WTC11 (cell line): ENCODE results near the gene GSG1L2. TPM values are rescaled to one million over a fixed set of nuclear protein-coding genes. Genes with fewer than 3 reads are reported as not detected.

ENCODE experiments used
- ATAC-seq: fragments of 200-7000 bp; cut with Tn5 transposase; 2 replicates; pipeline ENCODE4 v1.10.0; 2021; ENCODE audit warnings: mild to moderate bottlenecking, moderate library complexity
- CTCF ChIA-PET: fragments of 300-600 bp; sonication (Branson Sonifier 250); formaldehyde crosslinking; loops from one replicate; lab custom pipeline; 2021; ENCODE audit warnings: antibody characterized with exemption; lab: Charles Lee
- POLR2A ChIA-PET: fragments of 350-600 bp; sonication (Branson Sonifier 250); formaldehyde crosslinking; loops from one replicate; lab custom pipeline; 2021; ENCODE audit warnings: antibody characterized with exemption; lab: Charles Lee
- DNase-seq: peaks from one replicate; pipeline ENCODE4 v3.0.0; 2021; ENCODE audit warnings: low spot score
- H3K27ac Mint-ChIP-seq: 2 replicates; pipeline ENCODE4 v1.8.0; 2021; ENCODE audit warnings: mixed read lengths
- H3K27me3 Mint-ChIP-seq: 2 replicates; pipeline ENCODE4 v1.8.0; 2021; ENCODE audit warnings: low read depth, mild to moderate bottlenecking, moderate library complexity, mixed read lengths
- H3K36me3 Mint-ChIP-seq: 2 replicates; pipeline ENCODE4 v1.8.0; 2021; ENCODE audit warnings: mixed read lengths
- H3K4me1 Mint-ChIP-seq: 2 replicates; pipeline ENCODE4 v1.8.0; 2022; ENCODE audit warnings: mixed read lengths
- H3K4me3 Mint-ChIP-seq: 2 replicates; pipeline ENCODE4 v1.8.0; 2021; ENCODE audit warnings: mild to moderate bottlenecking, moderate library complexity, mixed read lengths
- H3K9me3 Mint-ChIP-seq: 2 replicates; pipeline ENCODE4 v1.8.0; 2021; ENCODE audit warnings: mixed read lengths
- ATF3 ChIP-seq: sonication (generic); formaldehyde crosslinking; conservative IDR thresholded peaks from 2 replicates; pipeline ENCODE4 v1.8.1; 2022; ENCODE audit warnings: mild to moderate bottlenecking, missing genetic modification reagents
- ATF6 ChIP-seq: sonication (generic); formaldehyde crosslinking; IDR thresholded peaks from 2 replicates; pipeline ENCODE4 v1.8.1; 2023; ENCODE audit warnings: mild to moderate bottlenecking, missing genetic modification reagents
- CBFB ChIP-seq: sonication (generic); formaldehyde crosslinking; IDR thresholded peaks from 2 replicates; pipeline ENCODE4 v1.8.1; 2022; ENCODE audit warnings: mild to moderate bottlenecking, low read depth, missing genetic modification reagents
- CREB1 ChIP-seq: sonication (generic); formaldehyde crosslinking; IDR thresholded peaks from 2 replicates; pipeline ENCODE4 v1.8.0; 2023; ENCODE audit warnings: mild to moderate bottlenecking, missing genetic modification reagents
- ERG ChIP-seq: fragments of 250-450 bp; sonication (Bioruptor Pico); IDR thresholded peaks from 2 replicates; pipeline ENCODE4 v1.8.0; 2021; ENCODE audit warnings: mild to moderate bottlenecking
- ETV6 ChIP-seq: sonication (generic); formaldehyde crosslinking; IDR thresholded peaks from 2 replicates; pipeline ENCODE4 v1.8.1; 2022; ENCODE audit warnings: mild to moderate bottlenecking, missing genetic modification reagents
- FOXJ3 ChIP-seq: sonication (generic); formaldehyde crosslinking; IDR thresholded peaks from 2 replicates; pipeline ENCODE4 v1.9.0; 2021; ENCODE audit warnings: missing genetic modification reagents, mild to moderate bottlenecking, borderline replicate concordance
- HMGA2 ChIP-seq: fragments of 250-450 bp; sonication (Bioruptor Pico); IDR thresholded peaks from 2 replicates; pipeline ENCODE4 v1.4.0; 2021; ENCODE audit warnings: mild to moderate bottlenecking, moderate library complexity
- MLX ChIP-seq: sonication (generic); formaldehyde crosslinking; IDR thresholded peaks from 2 replicates; pipeline ENCODE4 v1.8.1; 2023; ENCODE audit warnings: mild to moderate bottlenecking, missing genetic modification reagents, moderate library complexity
- NFE2L1 ChIP-seq: sonication (generic); formaldehyde crosslinking; IDR thresholded peaks from 2 replicates; pipeline ENCODE4 v1.8.1; 2023; ENCODE audit warnings: missing genetic modification reagents
- SMAD4 ChIP-seq: sonication (generic); formaldehyde crosslinking; IDR thresholded peaks from 2 replicates; pipeline ENCODE4 v1.8.0; 2022; ENCODE audit warnings: mild to moderate bottlenecking, missing genetic modification reagents
- SOX15 ChIP-seq: fragments of 250-450 bp; sonication (Bioruptor Pico); IDR thresholded peaks from 2 replicates; pipeline ENCODE4 v1.9.0; 2021; ENCODE audit warnings: mild to moderate bottlenecking
- SP1 ChIP-seq: sonication (generic); formaldehyde crosslinking; conservative IDR thresholded peaks from 2 replicates; pipeline ENCODE4 v1.8.1; 2022; ENCODE audit warnings: missing genetic modification reagents
- STAT6 ChIP-seq: sonication (generic); formaldehyde crosslinking; conservative IDR thresholded peaks from 2 replicates; pipeline ENCODE4 v1.8.1; 2023; ENCODE audit warnings: mild to moderate bottlenecking, low read depth, missing genetic modification reagents, moderate library complexity
- USF2 ChIP-seq: sonication (generic); formaldehyde crosslinking; IDR thresholded peaks from 2 replicates; pipeline ENCODE4 v1.8.1; 2023; ENCODE audit warnings: mild to moderate bottlenecking, missing genetic modification reagents, moderate library complexity
- ZMAT4 ChIP-seq: fragments of 250-450 bp; sonication (Bioruptor Pico); IDR thresholded peaks from 2 replicates; pipeline ENCODE4 v1.9.0; 2021; ENCODE audit warnings: mild to moderate bottlenecking
- ZNF396 ChIP-seq: fragments of 250-450 bp; sonication (Bioruptor Pico); IDR thresholded peaks from 2 replicates; pipeline ENCODE4 v1.8.0; 2021; ENCODE audit warnings: mild to moderate bottlenecking, moderate library complexity, borderline replicate concordance
- ZNF425 ChIP-seq: fragments of 250-450 bp; sonication (Bioruptor Pico); conservative IDR thresholded peaks from 2 replicates; pipeline ENCODE4 v1.9.0; 2021; ENCODE audit warnings: mild to moderate bottlenecking
- total RNA-seq: library from RNA; stranded (reverse); gene quantifications from 3 replicates; pipeline ENCODE4 v1.2.3, GENCODE V29; 2021

The GSG1L2 gene
- total RNA-seq, 1 experiment from 2014 or later: not detected

GRCh38 chr17:9810100-9810949 lies 11.6 kb downstream of the GSG1L2 start (continued):
- TF ChIP-seq STAT6 (no peak), ERG (CRISPR knock-in tag) (no peak), SP1 (CRISPR knock-in tag) (no peak), ZNF396 (CRISPR knock-in tag) (no peak), USF2 (no peak), CBFB (CRISPR knock-in tag) (no peak), SMAD4 (CRISPR knock-in tag) (no peak)

- ChIA-PET CTCF (interaction anchor here (0.9 to 1.1 kb wide), 2 partner anchors 41 kb away, joined by 3 read pairs; no protein-coding TSS in a partner anchor), POLR2A (no interaction called here)
- no peaks in the 10 kb centered on the region for H3K36me3 Mint-ChIP-seq
- H3K4me3 Mint-ChIP-seq: no peak overlapping the region
- H3K4me1 Mint-ChIP-seq: no peaks in the 10 kb centered on the region
- H3K27me3 Mint-ChIP-seq: no peaks in the 10 kb centered on the region
- no peak overlapping the region for H3K27ac Mint-ChIP-seq
- ATAC-seq (no peak), DNase-seq (no peak)
- H3K9me3 Mint-ChIP-seq: peaks cover 10% of the 10 kb centered on the region
- TF ChIP-seq ZMAT4 (CRISPR knock-in tag): no peak
- no peak for TF ChIP-seq MLX (CRISPR knock-in tag)
- no peak for TF ChIP-seq ETV6 (CRISPR knock-in tag)
- no peak for TF ChIP-seq SP1 (CRISPR knock-in tag)
- no peak for TF ChIP-seq NFE2L1 (CRISPR knock-in tag)
- TF ChIP-seq SMAD4 (CRISPR knock-in tag): no peak
- TF ChIP-seq USF2: no peak
- TF ChIP-seq FOXJ3 (CRISPR knock-in tag): no peak
- TF ChIP-seq HMGA2 (CRISPR knock-in tag): no peak
- no peak for TF ChIP-seq CREB1 (CRISPR knock-in tag)
- no peak for TF ChIP-seq ZNF425 (CRISPR knock-in tag)
- TF ChIP-seq SOX15 (CRISPR knock-in tag): no peak
- no peak for TF ChIP-seq ZNF396 (CRISPR knock-in tag)
- TF ChIP-seq ATF3: no peak
- TF ChIP-seq ATF6: no peak
These were observed 12.5 kb downstream of the GSG1L2 start for GRCh38 chr17:9809409-9809808.
